ENCODE results near the gene DCLRE1A. TPM values are rescaled to one million over a fixed set of nuclear protein-coding genes. Genes with fewer than 3 reads are reported as not detected.
A peak's percentile ranks its signal among the peaks of the same experiment; 100 is the strongest.

Gene DCLRE1A
- total and polyA plus RNA-seq, 2 experiments from 2014 or later: 6.1 to 13.8 TPM

- TF ChIP-seq NANOG (IDR thresholded peaks at IDR 0.05; ENCODE audit: borderline replicate concordance) (no peak), POLR2AphosphoS5 (IDR thresholded peaks at IDR 0.05; ENCODE audit: low read depth) (no peak), STAT1 (IDR thresholded peaks at IDR 0.05; ENCODE audit: unreplicated experiment) (no peak), ZNF331 (CRISPR knock-in tag; IDR thresholded peaks at IDR 0.05; ENCODE audit: low read depth) (no peak), EZH2phosphoT487 (IDR thresholded peaks at IDR 0.05; ENCODE audit: unreplicated experiment) (no peak)
- TF ChIP-seq, protein P1, sequence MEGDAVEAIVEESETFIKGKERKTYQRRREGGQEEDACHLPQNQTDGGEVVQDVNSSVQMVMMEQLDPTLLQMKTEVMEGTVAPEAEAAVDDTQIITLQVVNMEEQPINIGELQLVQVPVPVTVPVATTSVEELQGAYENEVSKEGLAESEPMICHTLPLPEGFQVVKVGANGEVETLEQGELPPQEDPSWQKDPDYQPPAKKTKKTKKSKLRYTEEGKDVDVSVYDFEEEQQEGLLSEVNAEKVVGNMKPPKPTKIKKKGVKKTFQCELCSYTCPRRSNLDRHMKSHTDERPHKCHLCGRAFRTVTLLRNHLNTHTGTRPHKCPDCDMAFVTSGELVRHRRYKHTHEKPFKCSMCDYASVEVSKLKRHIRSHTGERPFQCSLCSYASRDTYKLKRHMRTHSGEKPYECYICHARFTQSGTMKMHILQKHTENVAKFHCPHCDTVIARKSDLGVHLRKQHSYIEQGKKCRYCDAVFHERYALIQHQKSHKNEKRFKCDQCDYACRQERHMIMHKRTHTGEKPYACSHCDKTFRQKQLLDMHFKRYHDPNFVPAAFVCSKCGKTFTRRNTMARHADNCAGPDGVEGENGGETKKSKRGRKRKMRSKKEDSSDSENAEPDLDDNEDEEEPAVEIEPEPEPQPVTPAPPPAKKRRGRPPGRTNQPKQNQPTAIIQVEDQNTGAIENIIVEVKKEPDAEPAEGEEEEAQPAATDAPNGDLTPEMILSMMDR (conservative IDR thresholded peaks at IDR 0.05; ENCODE audit: low read depth in 2 of 2): no peak
- TF ChIP-seq, protein P2, sequence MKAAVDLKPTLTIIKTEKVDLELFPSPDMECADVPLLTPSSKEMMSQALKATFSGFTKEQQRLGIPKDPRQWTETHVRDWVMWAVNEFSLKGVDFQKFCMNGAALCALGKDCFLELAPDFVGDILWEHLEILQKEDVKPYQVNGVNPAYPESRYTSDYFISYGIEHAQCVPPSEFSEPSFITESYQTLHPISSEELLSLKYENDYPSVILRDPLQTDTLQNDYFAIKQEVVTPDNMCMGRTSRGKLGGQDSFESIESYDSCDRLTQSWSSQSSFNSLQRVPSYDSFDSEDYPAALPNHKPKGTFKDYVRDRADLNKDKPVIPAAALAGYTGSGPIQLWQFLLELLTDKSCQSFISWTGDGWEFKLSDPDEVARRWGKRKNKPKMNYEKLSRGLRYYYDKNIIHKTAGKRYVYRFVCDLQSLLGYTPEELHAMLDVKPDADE (IDR thresholded peaks at IDR 0.05): no peak
- TF ChIP-seq, protein P3, sequence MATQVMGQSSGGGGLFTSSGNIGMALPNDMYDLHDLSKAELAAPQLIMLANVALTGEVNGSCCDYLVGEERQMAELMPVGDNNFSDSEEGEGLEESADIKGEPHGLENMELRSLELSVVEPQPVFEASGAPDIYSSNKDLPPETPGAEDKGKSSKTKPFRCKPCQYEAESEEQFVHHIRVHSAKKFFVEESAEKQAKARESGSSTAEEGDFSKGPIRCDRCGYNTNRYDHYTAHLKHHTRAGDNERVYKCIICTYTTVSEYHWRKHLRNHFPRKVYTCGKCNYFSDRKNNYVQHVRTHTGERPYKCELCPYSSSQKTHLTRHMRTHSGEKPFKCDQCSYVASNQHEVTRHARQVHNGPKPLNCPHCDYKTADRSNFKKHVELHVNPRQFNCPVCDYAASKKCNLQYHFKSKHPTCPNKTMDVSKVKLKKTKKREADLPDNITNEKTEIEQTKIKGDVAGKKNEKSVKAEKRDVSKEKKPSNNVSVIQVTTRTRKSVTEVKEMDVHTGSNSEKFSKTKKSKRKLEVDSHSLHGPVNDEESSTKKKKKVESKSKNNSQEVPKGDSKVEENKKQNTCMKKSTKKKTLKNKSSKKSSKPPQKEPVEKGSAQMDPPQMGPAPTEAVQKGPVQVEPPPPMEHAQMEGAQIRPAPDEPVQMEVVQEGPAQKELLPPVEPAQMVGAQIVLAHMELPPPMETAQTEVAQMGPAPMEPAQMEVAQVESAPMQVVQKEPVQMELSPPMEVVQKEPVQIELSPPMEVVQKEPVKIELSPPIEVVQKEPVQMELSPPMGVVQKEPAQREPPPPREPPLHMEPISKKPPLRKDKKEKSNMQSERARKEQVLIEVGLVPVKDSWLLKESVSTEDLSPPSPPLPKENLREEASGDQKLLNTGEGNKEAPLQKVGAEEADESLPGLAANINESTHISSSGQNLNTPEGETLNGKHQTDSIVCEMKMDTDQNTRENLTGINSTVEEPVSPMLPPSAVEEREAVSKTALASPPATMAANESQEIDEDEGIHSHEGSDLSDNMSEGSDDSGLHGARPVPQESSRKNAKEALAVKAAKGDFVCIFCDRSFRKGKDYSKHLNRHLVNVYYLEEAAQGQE (IDR thresholded peaks at IDR 0.05; ENCODE audit: unreplicated experiment): no peak
- 0 out of 2 replicates have a peak overlapping the region, but pooled peaks have one; percentile 43 for H2AFZ ChIP-seq
- no peaks in the 10 kb centered on the region for H4K20me1 ChIP-seq (replicated peaks; ENCODE audit: insufficient read depth)
- ATAC-seq (no peak), DNase-seq (ENCODE audit: low spot score) (no peak)
- Mint-ChIP-seq H3K4me3 (no peak overlapping the region), H3K27ac (no peak overlapping the region), H3K9me3 (no peaks in the 10 kb centered on the region), H3K36me3 (ENCODE audit: low read depth) (no peaks in the 10 kb centered on the region), H3K4me1 (no peaks in the 10 kb centered on the region), H3K27me3 (ENCODE audit: insufficient read depth, low read depth, poor library complexity) (no peaks in the 10 kb centered on the region)
- H3F3A ChIP-seq (replicated peaks; ENCODE audit: low read depth): no peaks in the 10 kb centered on the region
- H3K79me2 ChIP-seq (replicated peaks; ENCODE audit: insufficient read depth): no peaks in the 10 kb centered on the region
- H3K4me2 ChIP-seq: no peak overlapping the region
- H3K27me3 ChIP-seq (ENCODE audit: insufficient read depth): no peaks in the 10 kb centered on the region
- no peak overlapping the region for H3K27ac ChIP-seq (ENCODE audit: low read depth)
- H3K4me1 ChIP-seq (ENCODE audit: insufficient read depth): no peaks in the 10 kb centered on the region
- H3K9me2 ChIP-seq (ENCODE audit: insufficient read depth): no peaks in the 10 kb centered on the region
- no peak overlapping the region for H3K4me3 ChIP-seq
- no peaks in the 10 kb centered on the region for H3K36me3 ChIP-seq (ENCODE audit: insufficient read depth)
These were observed 52.3 kb downstream of the DCLRE1A start for GRCh38 chr10:113801569-113801968.

- Mint-ChIP-seq H3K27ac (no peak overlapping the region), H3K27me3 (ENCODE audit: insufficient read depth, low read depth, poor library complexity) (peaks cover 2% of the 10 kb centered on the region), H3K4me1 (peaks cover 3% of the 10 kb centered on the region; the same call in 1 of the 3 replicates), H3K9me3 (peaks cover 4% of the 10 kb centered on the region; the same call in 2 of the 3 replicates), H3K4me3 (no peak overlapping the region), H3K36me3 (ENCODE audit: low read depth) (peaks cover 3% of the 10 kb centered on the region; the same call in 1 of the 3 replicates)
- Histone ChIP-seq H3K4me3 (no peak overlapping the region), H3K4me1 (ENCODE audit: insufficient read depth) (no peaks in the 10 kb centered on the region), H3F3A (replicated peaks; ENCODE audit: low read depth) (no peaks in the 10 kb centered on the region), H3K4me2 (no peak overlapping the region), H3K27me3 (ENCODE audit: insufficient read depth) (no peaks in the 10 kb centered on the region), H2AFZ (no peak overlapping the region), H3K36me3 (ENCODE audit: insufficient read depth) (no peaks in the 10 kb centered on the region), H3K27ac (ENCODE audit: low read depth) (no peak overlapping the region), H3K9me2 (ENCODE audit: insufficient read depth) (peaks cover 4% of the 10 kb centered on the region; the same call in 1 of the 2 replicates), H4K20me1 (replicated peaks; ENCODE audit: insufficient read depth) (no peaks in the 10 kb centered on the region), H3K79me2 (replicated peaks; ENCODE audit: insufficient read depth) (no peaks in the 10 kb centered on the region)
- no peak for ATAC-seq
- no peak for DNase-seq (ENCODE audit: low spot score)
- TF ChIP-seq JUNB (IDR thresholded peaks at IDR 0.05; ENCODE audit: unreplicated experiment) (no peak), CREB1 (CRISPR knock-in tag; IDR thresholded peaks at IDR 0.05; ENCODE audit: low read depth) (no peak), STAT1 (IDR thresholded peaks at IDR 0.05; ENCODE audit: unreplicated experiment) (no peak), NANOG (IDR thresholded peaks at IDR 0.05; ENCODE audit: borderline replicate concordance) (no peak)
- TF ChIP-seq, protein P1 (conservative IDR thresholded peaks at IDR 0.05; ENCODE audit: low read depth in 2 of 2): no peak
- TF ChIP-seq, protein P2 (IDR thresholded peaks at IDR 0.05): no peak
These were observed 62.2 kb downstream of the DCLRE1A start for GRCh38 chr10:113791691-113792090.

All from GM23338 (cell line).